Activated T-cell treated with anti-CD3 and anti-CD28 coated beads, Interleukin-2, amount 50 U/mL, for 48 hours (primary cell): ENCODE measurements around the gene CALML3.

Experiments
- DNase-seq, 2 experiments: peaks; one replicate each; pipeline ENCODE4 v3.0.0-alpha.2; 2020

CALML3 gene

GRCh38 chr10:5545011-5545410 is 20.2 kb downstream of the CALML3 start:
- DNase-seq, result peak in 1 of 2 experiments; percentile 7

- DNase-seq, result no peak
Observed at GRCh38 chr10:5545426-5545777, 20.6 kb downstream of the CALML3 start.

DNA sequence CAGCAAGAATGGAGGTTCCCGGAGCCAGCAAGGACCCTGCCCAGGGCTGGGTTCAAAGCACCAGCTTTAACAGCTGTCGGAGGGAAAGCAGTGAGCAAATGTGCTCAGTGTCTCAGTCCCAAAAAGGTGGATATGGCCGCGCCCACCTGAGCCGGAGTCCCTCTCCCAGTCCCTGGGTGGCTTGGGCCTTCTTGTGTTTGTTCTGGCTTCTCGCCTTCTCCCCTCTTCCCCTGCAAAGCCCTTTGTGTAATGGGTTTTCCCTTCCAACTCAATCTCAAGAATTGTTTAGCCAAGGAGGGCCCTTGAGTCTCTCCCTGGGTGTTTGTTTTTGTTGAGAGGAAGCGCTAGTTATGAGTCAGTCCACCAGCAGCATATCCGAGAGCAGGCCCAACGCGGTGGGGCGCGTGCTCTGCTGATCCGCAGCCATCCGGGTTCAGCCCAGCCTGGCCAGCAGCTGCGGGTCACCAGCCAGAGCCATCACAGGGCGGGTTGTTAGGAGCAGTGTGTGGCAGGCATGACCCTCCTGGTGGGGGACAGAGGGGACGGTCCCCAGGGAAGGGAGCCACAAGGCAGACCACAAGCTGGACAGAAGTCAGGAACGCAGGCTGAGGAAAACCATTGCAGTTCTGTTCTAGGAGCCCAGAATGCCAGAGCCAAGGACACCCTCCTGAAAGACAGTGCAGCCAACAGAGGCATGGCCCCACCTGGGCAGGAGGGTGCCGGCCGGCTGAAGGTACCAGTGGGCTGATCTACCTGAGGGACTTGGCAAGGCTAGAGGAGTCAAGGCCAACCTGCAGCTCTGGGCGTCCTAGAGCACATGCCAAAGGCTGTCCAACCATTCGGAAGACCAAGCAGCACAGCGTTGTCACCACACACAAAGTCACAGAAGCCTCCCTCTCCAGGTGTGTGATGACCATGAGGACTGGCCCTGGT is 21.3 kb downstream of the CALML3 start:
- DNase-seq, result peak in 1 of 2 experiments; percentile 13

GRCh38 chr10:5546891-5547680 is 22.3 kb downstream of the CALML3 start:
- DNase-seq, result peak in 1 of 2 experiments; percentile 5

DNA sequence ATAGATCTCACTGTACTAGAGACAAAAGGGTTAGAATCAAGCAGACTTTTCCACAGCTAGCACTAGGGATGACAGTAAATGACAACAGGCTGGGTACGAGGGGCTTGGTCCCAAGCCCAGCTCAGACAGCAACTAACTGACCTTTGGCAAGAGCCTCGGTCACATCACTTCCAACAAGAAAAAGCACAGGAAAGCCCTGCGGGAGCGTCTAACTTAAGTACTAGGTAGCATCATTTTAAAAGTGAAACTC is 22.8 kb downstream of the CALML3 start:
- DNase-seq, result no peak

GRCh38 chr10:5547931-5548660 is 23.3 kb downstream of the CALML3 start:
- no peak for DNase-seq

DNA sequence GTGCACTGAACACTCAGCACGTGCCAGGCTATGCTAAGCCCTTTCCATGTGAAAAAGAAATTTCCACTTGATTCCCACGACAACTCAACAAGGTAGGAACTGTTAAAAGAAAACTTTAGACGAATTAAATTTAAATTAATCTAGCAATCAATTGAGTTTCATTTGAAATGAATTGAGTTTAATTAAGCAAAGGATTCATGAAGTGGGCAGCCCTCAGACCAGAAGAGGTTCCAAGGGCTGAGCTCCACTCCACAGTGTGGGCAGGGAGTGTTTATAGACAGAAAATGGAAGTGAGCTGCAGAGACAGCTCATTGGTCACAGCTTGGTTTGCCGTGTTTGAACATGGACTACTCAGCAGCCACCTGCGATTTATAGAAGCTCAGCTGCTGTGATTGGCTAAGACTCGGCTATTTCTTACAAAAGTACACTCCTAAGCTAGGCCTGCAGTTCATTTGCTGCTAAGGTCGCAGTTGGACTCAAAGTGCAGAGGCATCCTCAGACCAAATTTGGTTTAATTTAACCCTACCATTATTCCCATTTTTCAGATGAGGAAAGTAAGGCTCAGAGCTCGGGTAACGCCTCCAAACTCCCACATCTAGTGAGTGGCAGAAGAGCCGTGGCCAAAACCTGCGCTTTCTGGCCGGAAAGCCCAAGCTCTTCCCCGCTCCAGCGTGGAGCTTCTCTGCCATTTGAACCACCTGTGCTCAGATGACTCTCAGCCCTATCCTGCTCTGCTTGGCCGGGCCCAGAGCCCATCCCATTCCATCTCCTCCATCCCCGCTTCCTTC is 24.9 kb downstream of the CALML3 start:
- DNase-seq, result no peak

DNA sequence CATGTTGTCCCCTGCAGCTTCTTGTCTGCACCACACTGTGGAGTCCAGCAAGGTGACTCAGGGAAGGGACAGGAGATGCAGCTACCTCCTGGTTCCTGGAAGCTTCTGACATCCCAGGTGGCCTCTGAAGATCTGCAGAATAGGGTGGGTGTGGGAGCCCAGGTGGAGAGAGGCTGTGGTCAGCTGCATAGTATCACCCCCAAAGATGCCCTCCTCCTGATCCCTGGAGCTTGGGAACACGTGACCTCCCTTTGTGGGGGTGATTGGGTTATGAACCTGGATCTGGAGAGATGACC is 25.4 kb downstream of the CALML3 start:
- no peak for DNase-seq

DNA sequence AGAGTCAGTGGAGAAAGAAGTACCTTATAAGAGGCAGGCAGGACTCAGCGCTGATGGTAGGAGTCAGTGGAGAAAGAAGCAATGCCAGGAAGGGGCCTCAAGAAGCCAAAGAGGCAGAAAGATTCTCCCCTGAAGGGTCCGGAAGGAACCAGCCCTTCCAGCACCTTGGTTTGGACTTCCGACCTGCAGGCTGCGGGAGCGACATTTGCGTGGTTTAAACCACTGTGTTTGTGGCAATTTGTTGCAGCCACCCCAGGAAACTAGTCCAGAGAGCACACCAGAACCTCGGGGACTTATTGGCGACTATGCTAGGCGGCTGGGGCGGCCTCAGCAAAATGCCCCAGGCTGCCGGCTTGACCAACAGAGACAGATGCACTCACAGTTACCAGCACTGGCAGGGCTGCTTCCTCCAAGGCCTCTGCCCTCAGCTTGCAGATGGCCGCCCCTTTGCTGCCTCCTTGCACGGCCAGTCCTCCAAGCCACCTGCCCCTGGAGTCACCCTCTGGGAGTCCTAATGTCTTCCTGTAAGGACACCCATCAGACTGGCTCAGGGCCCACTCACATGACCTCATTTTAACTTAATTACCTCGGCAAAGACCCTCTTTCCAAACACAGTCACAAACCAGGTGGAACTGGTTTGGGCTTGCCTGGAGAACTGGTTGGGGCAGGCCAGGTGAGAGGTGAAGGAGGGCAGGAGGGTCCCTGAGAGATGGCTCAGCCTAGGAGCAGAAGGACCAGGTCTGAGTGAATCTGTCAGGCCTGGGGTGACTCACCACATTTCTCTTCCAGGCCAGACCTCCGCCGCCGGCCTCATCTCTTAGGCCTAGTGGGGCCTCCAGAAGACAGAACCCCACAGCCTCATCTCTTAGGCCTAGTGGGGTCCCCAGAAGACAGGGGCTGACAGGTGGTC is 26.1 kb downstream of the CALML3 start:
- peak in 1 of 2 experiments; percentile 25 for DNase-seq

DNA sequence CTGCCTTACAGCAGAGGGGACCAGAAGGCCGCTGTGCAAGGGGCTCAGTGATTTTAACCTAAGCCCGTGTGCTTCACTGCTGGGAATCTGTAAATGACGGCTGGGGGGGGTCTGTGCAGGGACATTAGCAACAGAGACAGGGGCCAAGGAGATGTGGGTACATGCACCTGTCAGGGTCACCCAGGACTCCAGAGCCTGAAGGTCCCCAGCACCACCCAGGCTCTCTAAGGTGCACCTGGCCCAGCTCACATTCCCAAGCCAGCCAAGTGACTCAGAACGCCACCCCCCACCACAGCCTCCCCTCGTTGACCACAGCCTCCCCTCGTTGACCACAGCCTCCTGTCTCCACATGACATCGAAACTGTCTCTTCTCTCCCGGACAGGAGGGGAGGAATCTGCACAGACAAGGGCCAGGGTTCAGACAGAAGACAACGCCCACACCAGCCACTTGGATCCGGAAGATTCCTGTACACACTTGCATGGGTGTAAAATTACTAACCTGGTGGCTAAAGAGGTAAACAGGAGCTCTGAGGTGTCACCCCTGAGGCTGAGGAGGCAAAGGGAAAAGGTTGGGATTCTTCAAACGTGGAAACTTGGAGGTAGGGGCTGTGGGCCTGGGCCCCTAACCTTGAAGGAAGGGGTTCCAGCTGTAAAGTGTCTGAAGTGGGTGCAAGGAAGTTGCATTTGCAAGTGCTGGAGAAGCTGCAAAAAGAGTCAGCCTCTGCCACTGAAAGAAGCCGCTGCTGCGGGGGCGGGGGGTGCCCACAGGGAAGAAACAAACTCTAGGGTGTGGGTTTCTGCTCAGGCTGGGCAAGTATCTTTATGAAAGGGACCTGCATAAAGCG is 27.0 kb downstream of the CALML3 start:
- DNase-seq, result peak; percentile 85 to 86

GRCh38 chr10:5552376-5553321 is 27.9 kb downstream of the CALML3 start:
- DNase-seq, result no peak

DNA sequence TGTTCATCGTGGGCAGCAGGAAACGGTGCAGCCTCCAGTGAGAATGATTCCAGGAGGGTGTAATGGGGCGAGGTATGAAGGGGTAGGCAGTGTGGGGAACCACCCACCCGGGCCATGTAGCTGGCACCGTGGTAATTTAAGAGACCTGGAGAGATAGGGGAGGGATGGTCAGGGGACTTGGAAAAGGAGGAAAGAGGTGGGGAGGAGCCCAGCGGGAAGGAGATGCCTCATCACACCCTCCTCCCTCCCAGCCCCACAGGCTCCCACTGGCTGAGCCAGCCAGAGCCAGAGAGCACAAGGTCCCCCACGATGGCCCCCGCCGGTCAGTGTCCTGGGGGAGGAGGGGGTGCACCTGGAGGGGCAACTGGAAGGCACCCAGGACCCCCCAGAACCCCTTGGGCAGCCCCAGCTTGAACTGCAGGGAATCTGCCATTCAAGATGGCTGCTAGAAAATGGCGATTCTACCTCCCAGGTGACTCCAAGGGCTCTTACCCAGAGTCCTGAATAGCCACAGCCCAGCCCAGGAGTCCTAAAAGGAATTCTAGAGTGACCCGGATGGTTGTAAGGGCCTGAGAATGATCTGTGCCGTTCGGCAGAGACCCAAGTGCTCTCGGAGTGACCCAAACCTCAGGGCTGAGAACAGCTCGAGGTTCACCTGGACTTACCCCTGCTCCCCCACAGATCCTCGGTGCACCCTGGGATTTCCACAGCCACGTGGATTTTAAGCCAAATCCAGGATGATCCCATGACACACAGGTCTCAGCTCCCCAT is 28.8 kb downstream of the CALML3 start:
- no peak for DNase-seq

GRCh38 chr10:5555021-5555510 is 30.3 kb downstream of the CALML3 start:
- no peak for DNase-seq

- no peak for DNase-seq
Observed at GRCh38 chr10:5555881-5556280, 31.1 kb downstream of the CALML3 start.

- no peak for DNase-seq
Observed at GRCh38 chr10:5556576-5556975, 31.8 kb downstream of the CALML3 start.

- no peak for DNase-seq
Observed at GRCh38 chr10:5557040-5557721, 32.4 kb downstream of the CALML3 start.

- no peak for DNase-seq
Observed at GRCh38 chr10:5557799-5558771, 33.3 kb downstream of the CALML3 start.
